ACC112 (cell line): ENCODE results near the gene JOSD2.

Source experiments
- H2AFZ ChIP-seq: fragments of 200-600 bp; sonication (generic); one replicate; pipeline ENCODE4 v1.6.0; 2017; ENCODE audit warnings: antibody characterized with exemption, low read length; ENCODE audit not compliant: unreplicated experiment
- H3K27ac ChIP-seq: fragments of 200-600 bp; sonication (generic); 2 replicates; pipeline ENCODE4 v1.5.1; 2014; ENCODE audit warnings: low read depth, mild to moderate bottlenecking, antibody characterized with exemption, low read length, moderate library complexity
- H3K27me3 ChIP-seq: fragments of 200-600 bp; sonication (generic); 2 replicates; pipeline ENCODE4 v1.6.1; 2014; ENCODE audit warnings: mild to moderate bottlenecking, antibody characterized with exemption, low read length, moderate library complexity, mixed read lengths; ENCODE audit not compliant: insufficient read depth
- H3K36me3 ChIP-seq: fragments of 200-600 bp; sonication (generic); 2 replicates; pipeline ENCODE4 v1.6.1; 2016; ENCODE audit warnings: mild to moderate bottlenecking, antibody characterized with exemption, low read length, moderate library complexity, mixed read lengths; ENCODE audit not compliant: insufficient read depth
- H3K4me1 ChIP-seq: fragments of 200-600 bp; sonication (generic); one replicate; pipeline ENCODE4 v1.6.1; 2016; ENCODE audit warnings: low read length, mixed read lengths; ENCODE audit not compliant: insufficient read depth, unreplicated experiment, control insufficient read depth
- H3K4me3 ChIP-seq: fragments of 200-600 bp; sonication (generic); 2 replicates; pipeline ENCODE4 v1.5.1; 2014; ENCODE audit warnings: mild to moderate bottlenecking, low read depth, low read length
- H3K79me2 ChIP-seq: fragments of 200-600 bp; sonication (generic); one replicate; pipeline ENCODE4 v1.6.0; 2016; ENCODE audit warnings: low read length; ENCODE audit not compliant: control insufficient read depth, unreplicated experiment, insufficient read depth

The JOSD2 gene

GRCh38 chr19:50459067-50459456, 51.9 kb downstream of the JOSD2 start:
- H3K4me1 ChIP-seq, result peaks cover 3% of the 10 kb centered on the region
- no peaks in the 10 kb centered on the region for H3K36me3 ChIP-seq
- H3K79me2 ChIP-seq, result no peaks in the 10 kb centered on the region
- no peak overlapping the region for H3K27ac ChIP-seq
- H2AFZ ChIP-seq, result no peak overlapping the region
- peaks cover 10% of the 10 kb centered on the region; the same call in 1 of the 2 replicates for H3K27me3 ChIP-seq
- H3K4me3 ChIP-seq, result no peak overlapping the region

DNA sequence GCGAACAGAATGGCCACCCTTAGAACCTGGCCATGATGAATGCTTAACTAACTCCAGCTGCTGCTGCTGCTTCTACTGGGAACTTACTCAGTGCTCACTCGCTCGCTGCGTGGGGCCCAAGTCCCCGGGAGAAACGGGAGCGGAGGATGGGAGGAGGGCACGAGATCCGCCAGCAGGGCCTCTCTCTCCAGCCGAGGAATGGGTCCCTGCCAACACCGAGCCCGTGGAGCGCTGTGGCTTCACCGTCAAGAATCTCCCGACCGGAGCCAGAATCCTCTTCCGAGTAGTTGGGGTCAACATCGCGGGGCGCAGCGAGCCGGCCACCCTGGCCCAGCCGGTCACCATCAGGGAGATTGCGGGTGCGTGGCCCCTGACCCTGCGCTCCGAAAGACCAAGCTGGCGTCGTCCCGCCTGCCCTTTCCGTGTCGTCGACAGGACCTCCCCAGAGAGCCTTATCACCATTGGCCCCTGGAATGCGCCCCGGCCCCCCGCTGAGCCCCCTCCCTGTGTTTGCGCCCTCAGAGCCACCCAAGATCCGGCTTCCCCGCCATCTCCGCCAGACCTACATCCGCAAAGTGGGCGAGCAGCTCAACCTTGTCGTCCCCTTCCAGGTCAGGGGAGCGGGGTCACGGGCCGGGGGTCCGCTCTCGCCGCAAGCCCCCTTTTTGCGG, 52.5 kb downstream of the JOSD2 start:
- 0 out of 2 replicates have a peak overlapping the region, but pooled peaks have one; percentile 25 for H3K4me3 ChIP-seq
- no peaks in the 10 kb centered on the region for H3K79me2 ChIP-seq
- H3K27me3 ChIP-seq, result peaks cover 10% of the 10 kb centered on the region; the same call in 1 of the 2 replicates
- no peaks in the 10 kb centered on the region for H3K36me3 ChIP-seq
- H2AFZ ChIP-seq, result no peak overlapping the region
- H3K27ac ChIP-seq, result no peak overlapping the region
- peaks cover 3% of the 10 kb centered on the region for H3K4me1 ChIP-seq

GRCh38 chr19:50457300-50457699, 53.7 kb downstream of the JOSD2 start:
- Histone ChIP-seq H3K27ac (no peak overlapping the region), H3K4me3 (no peak overlapping the region), H3K4me1 (peaks cover 3% of the 10 kb centered on the region), H3K79me2 (no peaks in the 10 kb centered on the region), H3K36me3 (no peaks in the 10 kb centered on the region), H3K27me3 (peaks cover 10% of the 10 kb centered on the region; the same call in 1 of the 2 replicates), H2AFZ (no peak overlapping the region)
